Suprapubic skin (tissue), 4 donors: Measurements from ENCODE around the gene S100A16. TPM values are rescaled to one million over a fixed set of nuclear protein-coding genes. Genes with fewer than 3 reads are reported as not detected.
"Not testable (repeated sequence)": the region's sequence is repeated elsewhere in the genome, so short reads cannot be mapped to it uniquely, and the experiment has no call there.

Experiments
- DNase-seq, 2 donors: peaks; one replicate each; pipeline ENCODE4 v3.0.0-alpha.2; 2019; ENCODE audit warnings: low spot score in 2 of 2
- H3K27ac ChIP-seq: fragments of 200-600 bp; sonication (generic); one replicate; pipeline ENCODE4 v1.5.1; 2019
- H3K27me3 ChIP-seq: fragments of 200-600 bp; sonication (generic); one replicate; pipeline ENCODE4 v1.5.1; 2019
- H3K36me3 ChIP-seq: fragments of 200-600 bp; sonication (generic); one replicate; pipeline ENCODE4 v1.5.1; 2019
- H3K4me1 ChIP-seq: fragments of 200-600 bp; sonication (generic); one replicate; pipeline ENCODE4 v1.5.1; 2019
- H3K4me3 ChIP-seq: fragments of 200-600 bp; sonication (generic); one replicate; pipeline ENCODE4 v1.5.1; 2019; ENCODE audit warnings: mild to moderate bottlenecking
- H3K9me3 ChIP-seq: fragments of 200-600 bp; sonication (generic); one replicate; pipeline ENCODE4 v1.5.1; 2019
- CTCF ChIP-seq, 2 donors: fragments of 200-600 bp in 1 of 2; fragments of 450-650 bp in 1 of 2; sonication (generic) in 1 of 2; IDR thresholded peaks; one replicate each; pipeline ENCODE4 v1.5.1; 2016 to 2019; ENCODE audit warnings: antibody characterized with exemption in 2 of 2, mild to moderate bottlenecking in 1 of 2, moderate library complexity in 1 of 2
- EP300 ChIP-seq: sonication (generic); formaldehyde crosslinking; IDR thresholded peaks from one replicate; pipeline ENCODE4 v1.6.1; 2017; ENCODE audit warnings: antibody characterized with exemption
- POLR2A ChIP-seq, 2 donors: fragments of 450-650 bp; IDR thresholded peaks; one replicate each; pipeline ENCODE4 v1.6.1; 2017; ENCODE audit warnings: antibody characterized with exemption in 2 of 2, mild to moderate bottlenecking in 2 of 2, moderate library complexity in 2 of 2
- POLR2AphosphoS5 ChIP-seq, 3 donors: sonication (generic); formaldehyde crosslinking; IDR thresholded peaks; one replicate each; pipeline ENCODE4 v1.6.1; 2017; ENCODE audit warnings: antibody characterized with exemption in 3 of 3
- WGBS: methylation state at CpG from one replicate; pipeline ENCODE4 v1.1.5; 2018; 5-methylcytosine and 5-hydroxymethylcytosine counted together
- total RNA-seq, 4 donors: library from RNA; depleted of rRNA; stranded (reverse); fragments of >200 nt; gene quantifications; one replicate each; pipeline ENCODE4 v1.1.0, GENCODE V29; 2016

The S100A16 gene
- total RNA-seq, 4 donors from 2014 or later, result 133 to 668 (median 414) TPM

GRCh38 chr1:153643100-153643499 is 30.2 kb upstream of the S100A16 start:
- H3K27ac ChIP-seq, result no peak overlapping the region
- no peaks in the 10 kb centered on the region for H3K9me3 ChIP-seq
- TF ChIP-seq POLR2AphosphoS5 (IDR thresholded peaks at IDR 0.05), result no peak
- no peak for TF ChIP-seq POLR2A (IDR thresholded peaks at IDR 0.05)
- no peak for TF ChIP-seq EP300
- TF ChIP-seq CTCF (IDR thresholded peaks at IDR 0.05), result no peak
- no peaks in the 10 kb centered on the region for H3K27me3 ChIP-seq
- DNase-seq, result peak; percentile 43 to 55
- peaks cover 86% of the 10 kb centered on the region for H3K36me3 ChIP-seq
- peaks cover 4% of the 10 kb centered on the region for H3K4me1 ChIP-seq
- 93% methylated on average over 11 of the region's 11 CpGs for WGBS
- H3K4me3 ChIP-seq, result no peak overlapping the region

- 86% methylated on average over 11 of the region's 11 CpGs for WGBS
- Histone ChIP-seq H3K27ac (no peak overlapping the region), H3K4me3 (no peak overlapping the region), H3K4me1 (peaks cover 9% of the 10 kb centered on the region), H3K36me3 (peaks cover 95% of the 10 kb centered on the region), H3K9me3 (no peaks in the 10 kb centered on the region), H3K27me3 (no peaks in the 10 kb centered on the region)
- no peak for DNase-seq
- TF ChIP-seq CTCF (IDR thresholded peaks at IDR 0.05) (no peak), POLR2AphosphoS5 (IDR thresholded peaks at IDR 0.05) (no peak), POLR2A (IDR thresholded peaks at IDR 0.05) (no peak)
These were observed 29.2 kb upstream of the S100A16 start for GRCh38 chr1:153642161-153642560.

GRCh38 chr1:153640861-153641260 is 27.9 kb upstream of the S100A16 start:
- Histone ChIP-seq H3K9me3 (no peaks in the 10 kb centered on the region), H3K27ac (no peak overlapping the region), H3K36me3 (peaks cover 97% of the 10 kb centered on the region), H3K4me1 (peaks cover 12% of the 10 kb centered on the region), H3K4me3 (no peak overlapping the region), H3K27me3 (no peaks in the 10 kb centered on the region)
- WGBS, result 64% methylated on average over 6 of the region's 6 CpGs
- TF ChIP-seq POLR2AphosphoS5 (IDR thresholded peaks at IDR 0.05) (no peak), CTCF (IDR thresholded peaks at IDR 0.05) (no peak), POLR2A (IDR thresholded peaks at IDR 0.05) (no peak), EP300 (no peak)
- DNase-seq, result no peak

GRCh38 chr1:153640213-153640612 is 27.3 kb upstream of the S100A16 start:
- 96% methylated on average over 5 of the region's 5 CpGs for WGBS
- H3K27me3 ChIP-seq, H3K27ac ChIP-seq, H3K4me3 ChIP-seq, DNase-seq, H3K9me3 ChIP-seq: not testable (repeated sequence)
- Histone ChIP-seq H3K36me3 (peaks cover 91% of the 10 kb centered on the region), H3K4me1 (peaks cover 18% of the 10 kb centered on the region)

- 96% methylated on average over 3 of the region's 3 CpGs for WGBS
- H3K27ac ChIP-seq, result no peak overlapping the region
- peaks cover 26% of the 10 kb centered on the region for H3K4me1 ChIP-seq
- peaks cover 81% of the 10 kb centered on the region for H3K36me3 ChIP-seq
- TF ChIP-seq POLR2A (IDR thresholded peaks at IDR 0.05), result no peak
- TF ChIP-seq CTCF (IDR thresholded peaks at IDR 0.05), result no peak
- no peak for TF ChIP-seq EP300
- TF ChIP-seq POLR2AphosphoS5 (IDR thresholded peaks at IDR 0.05), result no peak
- DNase-seq, result no peak
- no peak overlapping the region for H3K4me3 ChIP-seq
- H3K27me3 ChIP-seq, result no peaks in the 10 kb centered on the region
- H3K9me3 ChIP-seq, result no peaks in the 10 kb centered on the region
These were observed 26.3 kb upstream of the S100A16 start for GRCh38 chr1:153639280-153639679.

GRCh38 chr1:153638261-153638660 is 25.3 kb upstream of the S100A16 start:
- H3K4me1 ChIP-seq, result peaks cover 29% of the 10 kb centered on the region
- WGBS, result 87% methylated on average over 6 of the region's 6 CpGs
- no peak for TF ChIP-seq POLR2A (IDR thresholded peaks at IDR 0.05)
- TF ChIP-seq POLR2AphosphoS5 (IDR thresholded peaks at IDR 0.05), result no peak
- TF ChIP-seq EP300, result no peak
- no peak for TF ChIP-seq CTCF (IDR thresholded peaks at IDR 0.05)

More at GRCh38 chr1:153638261-153638660, 25.3 kb upstream of the S100A16 start:
- H3K9me3 ChIP-seq, result no peaks in the 10 kb centered on the region
- no peak overlapping the region for H3K4me3 ChIP-seq
- no peak overlapping the region for H3K27ac ChIP-seq
- no peaks in the 10 kb centered on the region for H3K27me3 ChIP-seq
- no peak for DNase-seq
- peaks cover 71% of the 10 kb centered on the region for H3K36me3 ChIP-seq
